Measurements from ENCODE around the gene CEL. TPM values are rescaled to one million over a fixed set of nuclear protein-coding genes. Genes with fewer than 3 reads are reported as not detected.

The CEL gene
- total RNA-seq, 2 donors from 2014 or later = 0.61 to 16.6 TPM

DNA sequence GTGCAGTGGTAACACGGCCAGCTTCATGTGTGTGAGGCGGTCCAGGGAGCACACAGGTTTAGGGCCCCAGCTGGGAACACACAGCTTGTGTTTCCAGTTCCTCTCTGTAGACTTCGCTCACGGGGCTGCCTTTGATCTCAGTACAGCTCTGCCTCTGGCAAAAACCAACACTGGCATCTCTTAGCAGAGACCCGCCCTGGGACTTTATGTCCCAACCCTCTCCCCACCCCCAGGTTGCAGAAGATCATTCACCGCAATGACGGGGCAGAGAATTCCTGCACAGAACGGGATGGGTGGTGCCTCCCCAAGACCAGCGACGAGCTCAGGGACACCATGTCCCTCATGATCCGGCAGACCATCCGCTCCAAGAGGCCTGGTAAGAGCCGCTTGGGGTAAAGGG, 5.2 kb upstream of the CEL start:
- H3K9ac ChIP-seq (ENCODE audit: low read depth in 2 of 2, low read length in 2 of 2) = no peak overlapping the region
- DNase-seq = no peak
- intact Hi-C loops (cut with DNase I) = no loop called here
- H3K36me3 ChIP-seq = no peaks in the 10 kb centered on the region
- H3K4me1 ChIP-seq = no peaks in the 10 kb centered on the region
- no peak overlapping the region for H3K4me3 ChIP-seq
- H3K9me3 ChIP-seq = no peaks in the 10 kb centered on the region
- H3K27ac ChIP-seq = no peak overlapping the region
- H3K27me3 ChIP-seq = no peaks in the 10 kb centered on the region
- TF ChIP-seq, protein P1, sequence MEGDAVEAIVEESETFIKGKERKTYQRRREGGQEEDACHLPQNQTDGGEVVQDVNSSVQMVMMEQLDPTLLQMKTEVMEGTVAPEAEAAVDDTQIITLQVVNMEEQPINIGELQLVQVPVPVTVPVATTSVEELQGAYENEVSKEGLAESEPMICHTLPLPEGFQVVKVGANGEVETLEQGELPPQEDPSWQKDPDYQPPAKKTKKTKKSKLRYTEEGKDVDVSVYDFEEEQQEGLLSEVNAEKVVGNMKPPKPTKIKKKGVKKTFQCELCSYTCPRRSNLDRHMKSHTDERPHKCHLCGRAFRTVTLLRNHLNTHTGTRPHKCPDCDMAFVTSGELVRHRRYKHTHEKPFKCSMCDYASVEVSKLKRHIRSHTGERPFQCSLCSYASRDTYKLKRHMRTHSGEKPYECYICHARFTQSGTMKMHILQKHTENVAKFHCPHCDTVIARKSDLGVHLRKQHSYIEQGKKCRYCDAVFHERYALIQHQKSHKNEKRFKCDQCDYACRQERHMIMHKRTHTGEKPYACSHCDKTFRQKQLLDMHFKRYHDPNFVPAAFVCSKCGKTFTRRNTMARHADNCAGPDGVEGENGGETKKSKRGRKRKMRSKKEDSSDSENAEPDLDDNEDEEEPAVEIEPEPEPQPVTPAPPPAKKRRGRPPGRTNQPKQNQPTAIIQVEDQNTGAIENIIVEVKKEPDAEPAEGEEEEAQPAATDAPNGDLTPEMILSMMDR (IDR thresholded peaks at IDR 0.05) = no peak

DNA sequence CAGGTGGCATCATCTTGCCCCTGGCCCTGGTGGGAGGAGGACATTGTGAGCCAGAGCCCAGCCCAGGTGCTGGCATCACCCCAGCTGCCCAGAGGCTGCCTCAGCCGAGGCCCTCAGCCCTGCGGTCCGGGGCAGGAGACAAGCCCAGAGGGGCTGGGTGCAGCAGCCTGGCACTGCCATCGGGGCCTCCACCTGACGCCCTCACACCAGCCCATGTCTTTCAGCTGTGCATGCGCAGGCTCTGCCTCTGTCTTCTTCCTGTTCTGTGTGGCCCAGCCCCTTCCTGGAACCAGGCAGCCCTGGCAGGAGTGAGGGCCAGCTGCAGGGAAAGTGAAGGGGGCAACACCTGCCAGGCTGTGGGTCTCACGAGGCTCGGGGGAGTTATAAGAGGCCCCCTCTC, 4.8 kb upstream of the CEL start:
- Histone ChIP-seq H3K27ac (no peak overlapping the region), H3K9me3 (no peaks in the 10 kb centered on the region), H3K9ac (ENCODE audit: low read depth in 2 of 2, low read length in 2 of 2) (no peak overlapping the region), H3K4me1 (no peaks in the 10 kb centered on the region), H3K27me3 (no peaks in the 10 kb centered on the region), H3K36me3 (no peaks in the 10 kb centered on the region), H3K4me3 (no peak overlapping the region)
- no peak for DNase-seq
- intact Hi-C loops (cut with DNase I) = no loop called here
- TF ChIP-seq, protein P1 (IDR thresholded peaks at IDR 0.05) = no peak

DNA sequence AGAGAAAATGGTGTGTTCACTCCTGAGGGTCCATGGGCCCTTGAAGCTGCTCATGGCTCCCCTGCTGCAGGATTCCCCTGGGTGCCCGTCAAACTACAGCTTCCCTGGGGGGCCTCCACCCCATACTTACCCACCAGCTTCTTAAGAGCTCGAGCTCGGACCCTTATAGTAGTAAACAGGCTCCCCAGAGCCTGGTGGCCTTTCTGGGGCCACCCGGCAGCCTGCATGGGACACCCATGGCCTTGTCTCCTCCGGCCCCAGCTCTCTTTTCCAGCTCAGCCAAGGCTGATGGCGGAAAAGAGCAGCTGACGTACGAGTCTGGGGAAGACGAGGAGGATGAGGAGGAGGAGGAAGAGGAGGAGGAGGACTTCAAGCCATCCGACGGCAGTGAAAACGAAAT, 4.2 kb upstream of the CEL start:
- no peak overlapping the region for H3K4me3 ChIP-seq
- intact Hi-C loops (cut with DNase I) = no loop called here
- no peaks in the 10 kb centered on the region for H3K27me3 ChIP-seq
- H3K9me3 ChIP-seq = no peaks in the 10 kb centered on the region
- H3K9ac ChIP-seq (ENCODE audit: low read depth in 2 of 2, low read length in 2 of 2) = no peak overlapping the region
- H3K4me1 ChIP-seq = no peaks in the 10 kb centered on the region
- TF ChIP-seq, protein P1 (IDR thresholded peaks at IDR 0.05) = no peak
- no peak overlapping the region for H3K27ac ChIP-seq
- no peak for DNase-seq
- no peaks in the 10 kb centered on the region for H3K36me3 ChIP-seq

DNA sequence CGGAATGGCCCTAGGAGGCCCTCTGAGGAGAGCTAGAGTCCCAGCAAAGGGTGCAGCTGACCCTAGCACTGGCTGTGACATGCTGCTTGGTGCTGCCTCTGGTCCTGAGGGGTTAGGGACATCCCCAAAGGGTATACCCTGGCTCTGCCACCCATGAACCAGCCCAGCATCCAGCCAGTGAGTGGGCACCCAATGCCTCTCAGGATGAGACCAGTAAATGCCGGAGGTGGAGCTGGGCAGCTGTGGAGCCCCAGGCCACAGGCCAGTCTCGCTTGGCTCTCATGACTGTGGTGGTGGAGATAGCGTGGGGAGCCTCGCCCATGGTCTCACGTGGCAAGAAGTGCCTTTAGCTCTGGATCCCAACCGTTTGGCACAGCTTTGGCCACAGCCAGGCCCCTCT, 3.7 kb upstream of the CEL start:
- Histone ChIP-seq H3K9me3 (no peaks in the 10 kb centered on the region), H3K9ac (ENCODE audit: low read depth in 2 of 2, low read length in 2 of 2) (no peak overlapping the region), H3K36me3 (no peaks in the 10 kb centered on the region), H3K4me1 (no peaks in the 10 kb centered on the region), H3K27me3 (no peaks in the 10 kb centered on the region), H3K4me3 (no peak overlapping the region), H3K27ac (no peak overlapping the region)
- TF ChIP-seq, protein P1 (IDR thresholded peaks at IDR 0.05) = no peak
- no peak for DNase-seq
- intact Hi-C loops (cut with DNase I) = no loop called here

DNA sequence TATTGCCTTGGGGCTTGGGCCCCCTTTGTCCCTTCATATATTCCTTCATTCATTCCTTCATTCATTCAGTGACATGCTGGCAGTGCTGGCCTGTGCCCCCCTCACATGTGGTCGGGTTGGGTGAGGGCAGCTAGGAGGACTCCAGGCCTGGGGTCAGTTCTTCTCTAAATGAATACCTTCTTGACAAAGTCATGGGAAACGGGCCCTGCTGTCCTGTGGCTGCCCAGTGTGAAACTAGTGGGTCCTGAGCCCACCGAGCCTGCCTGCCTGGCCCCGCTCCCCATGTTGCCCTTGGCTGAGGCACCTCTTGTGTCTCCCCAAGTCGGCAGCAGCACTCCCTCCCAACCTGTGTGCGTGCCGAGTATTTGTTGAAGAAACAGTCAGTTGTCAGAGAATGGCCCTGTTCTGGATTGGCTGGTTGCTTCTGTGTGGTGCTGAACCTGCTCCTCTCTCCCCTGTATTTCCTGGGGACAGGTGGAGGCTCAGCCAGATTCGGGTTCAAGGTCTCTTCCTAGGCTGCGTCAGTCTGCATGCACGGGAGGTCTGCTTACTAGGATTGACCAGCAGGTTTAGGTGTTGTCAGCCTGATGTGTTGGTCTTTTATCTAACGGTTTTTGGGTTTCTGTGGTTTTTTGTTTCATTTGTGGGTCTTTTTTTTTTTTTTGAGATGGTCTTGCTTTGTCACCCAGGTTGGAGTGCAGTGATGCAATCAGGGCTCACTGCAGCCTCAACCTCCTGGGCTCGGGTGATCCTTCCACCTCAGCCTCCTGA, 3.0 kb upstream of the CEL start:
- Histone ChIP-seq H3K9me3 (no peaks in the 10 kb centered on the region), H3K27ac (no peak overlapping the region), H3K36me3 (no peaks in the 10 kb centered on the region), H3K4me1 (no peaks in the 10 kb centered on the region), H3K9ac (ENCODE audit: low read depth in 2 of 2, low read length in 2 of 2) (no peak overlapping the region), H3K27me3 (no peaks in the 10 kb centered on the region), H3K4me3 (no peak overlapping the region)
- no peak for DNase-seq
- intact Hi-C loops (cut with DNase I) = no loop called here
- TF ChIP-seq, protein P1 (IDR thresholded peaks at IDR 0.05) = no peak

Data from colonic mucosa (tissue), 4 donors.